Fibroblast of pulmonary artery (primary cell): ENCODE measurements around the gene ZNF669.

Experiments
- DNase-seq: peaks from one replicate; pipeline ENCODE4 v3.0.0-alpha.2; 2010; ENCODE audit warnings: low read depth
- H3K4me3 ChIP-seq: replicated peaks from 2 replicates; pipeline ENCODE4 v1.5.1; 2011; ENCODE audit warnings: low read depth, mild to moderate bottlenecking, control low read depth, low read length, moderate library complexity
- TF ChIP-seq, protein P1 (sequence below): IDR thresholded peaks from 2 replicates; pipeline ENCODE4 v1.5.1; 2011; ENCODE audit warnings: mild to moderate bottlenecking, control low read depth, low read length, inconsistent platforms; ENCODE audit errors: missing control alignments

ZNF669 gene

DNA sequence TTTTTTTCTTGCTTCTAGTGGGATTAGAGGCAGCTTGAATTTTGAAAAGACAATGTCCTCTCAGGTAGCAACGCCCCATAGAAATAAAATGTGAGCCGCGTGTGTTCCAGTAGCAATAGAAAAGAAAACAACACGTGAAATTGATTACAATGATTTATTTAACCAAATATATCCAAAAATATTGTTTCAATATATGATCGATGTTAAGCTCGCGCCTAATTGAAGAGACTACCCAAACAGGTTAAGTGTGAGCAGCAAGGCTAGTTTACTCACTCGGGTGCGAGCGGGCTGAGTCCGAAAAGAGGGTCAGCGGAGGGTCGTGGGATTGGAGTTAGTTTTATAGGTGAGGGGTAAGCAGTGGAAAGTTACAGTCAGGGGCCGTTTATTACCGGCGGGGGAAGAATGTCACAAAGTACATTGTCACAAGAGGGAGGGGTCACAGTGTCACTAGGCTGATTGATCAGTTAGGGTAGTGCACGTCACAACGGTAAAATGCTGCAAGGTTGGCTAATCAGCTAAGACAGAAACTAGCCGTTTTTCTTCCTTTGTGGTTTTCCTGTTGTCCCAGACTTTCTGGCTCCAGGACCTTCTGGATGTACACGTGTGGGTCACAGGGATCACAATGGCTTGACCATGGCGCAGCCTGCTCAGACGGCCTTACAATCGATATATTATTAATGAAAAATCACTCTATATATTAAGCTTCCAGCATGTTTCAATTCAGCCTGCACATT lies 24.8 kb downstream of the ZNF669 start:
- TF ChIP-seq, protein P1, sequence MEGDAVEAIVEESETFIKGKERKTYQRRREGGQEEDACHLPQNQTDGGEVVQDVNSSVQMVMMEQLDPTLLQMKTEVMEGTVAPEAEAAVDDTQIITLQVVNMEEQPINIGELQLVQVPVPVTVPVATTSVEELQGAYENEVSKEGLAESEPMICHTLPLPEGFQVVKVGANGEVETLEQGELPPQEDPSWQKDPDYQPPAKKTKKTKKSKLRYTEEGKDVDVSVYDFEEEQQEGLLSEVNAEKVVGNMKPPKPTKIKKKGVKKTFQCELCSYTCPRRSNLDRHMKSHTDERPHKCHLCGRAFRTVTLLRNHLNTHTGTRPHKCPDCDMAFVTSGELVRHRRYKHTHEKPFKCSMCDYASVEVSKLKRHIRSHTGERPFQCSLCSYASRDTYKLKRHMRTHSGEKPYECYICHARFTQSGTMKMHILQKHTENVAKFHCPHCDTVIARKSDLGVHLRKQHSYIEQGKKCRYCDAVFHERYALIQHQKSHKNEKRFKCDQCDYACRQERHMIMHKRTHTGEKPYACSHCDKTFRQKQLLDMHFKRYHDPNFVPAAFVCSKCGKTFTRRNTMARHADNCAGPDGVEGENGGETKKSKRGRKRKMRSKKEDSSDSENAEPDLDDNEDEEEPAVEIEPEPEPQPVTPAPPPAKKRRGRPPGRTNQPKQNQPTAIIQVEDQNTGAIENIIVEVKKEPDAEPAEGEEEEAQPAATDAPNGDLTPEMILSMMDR: no peak
- no peak for DNase-seq
- H3K4me3 ChIP-seq: peak overlapping the region; percentile 95

DNA sequence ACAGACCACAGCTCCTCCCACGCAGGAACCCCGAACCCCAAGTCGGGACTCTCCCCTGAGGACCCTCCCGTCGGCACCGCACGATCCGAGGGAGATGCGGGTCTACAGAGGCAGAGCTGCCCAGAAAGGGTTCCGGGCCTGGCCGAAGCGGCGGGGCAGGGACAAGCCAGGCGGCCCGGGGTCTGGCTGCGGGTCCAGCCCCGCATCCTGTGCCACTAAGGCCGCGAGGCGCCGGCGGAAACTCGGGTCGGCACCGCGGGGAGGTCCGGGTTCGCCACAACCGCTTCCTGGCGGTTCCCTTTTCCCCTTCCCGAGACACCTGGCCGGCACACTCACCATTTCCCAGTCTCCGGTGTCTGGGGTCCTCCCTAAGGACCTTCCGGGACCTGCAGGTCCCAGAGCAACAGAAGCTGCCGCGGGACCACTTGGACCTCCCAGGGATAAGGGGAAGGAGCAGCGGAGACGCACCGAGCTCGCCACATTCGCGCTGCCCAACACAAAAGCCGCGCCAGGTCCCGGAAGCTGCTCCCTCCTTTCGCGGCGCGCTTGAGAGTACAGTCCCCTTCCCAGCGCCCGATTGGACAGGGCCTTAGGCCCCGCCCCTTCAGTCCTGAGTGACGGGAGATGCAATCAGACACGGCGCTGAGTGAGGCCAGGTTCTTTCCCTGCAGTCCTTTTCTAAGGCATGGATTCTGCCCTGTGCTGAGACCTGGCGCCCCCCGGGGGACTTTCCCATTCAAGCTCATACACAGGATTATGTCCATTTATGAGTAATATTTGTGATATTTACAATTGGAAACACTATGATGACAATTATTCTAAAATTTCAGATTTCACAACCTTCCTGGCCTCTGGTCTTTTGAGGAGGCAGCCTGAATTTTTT lies 25.7 kb downstream of the ZNF669 start, which contains the start of gene ZNF670:
TSS of gene ZNF670 (minus strand) at position 554 of the 883 bp plus-strand sequence. CDS start at position 339, 215 bp downstream.
- peak; percentile 95 for DNase-seq
- TF ChIP-seq, protein P1: no peak
- peak within 1 kb of the TSS; percentile 95 for H3K4me3 ChIP-seq

DNA sequence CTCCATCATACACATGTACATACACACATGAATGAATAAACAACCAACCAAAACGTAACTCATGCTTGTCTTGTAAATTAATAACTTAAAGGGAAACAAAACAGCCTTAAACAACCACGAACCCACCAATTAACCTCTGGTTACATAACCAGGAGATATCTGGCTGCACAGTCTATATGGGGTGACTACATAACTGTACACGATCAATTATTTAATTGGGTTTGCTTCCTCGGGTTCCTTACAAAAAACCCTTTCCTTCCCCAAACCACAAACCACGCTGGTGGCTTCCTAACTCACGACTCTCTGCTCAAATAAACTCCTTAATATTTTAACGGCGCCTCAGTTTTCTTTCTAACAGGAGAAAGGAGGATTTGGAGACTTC lies 26.3 kb downstream of the ZNF669 start:
- H3K4me3 ChIP-seq: peak overlapping the region; percentile 95
- peak; percentile 10 for DNase-seq
- TF ChIP-seq, protein P1: no peak

DNA sequence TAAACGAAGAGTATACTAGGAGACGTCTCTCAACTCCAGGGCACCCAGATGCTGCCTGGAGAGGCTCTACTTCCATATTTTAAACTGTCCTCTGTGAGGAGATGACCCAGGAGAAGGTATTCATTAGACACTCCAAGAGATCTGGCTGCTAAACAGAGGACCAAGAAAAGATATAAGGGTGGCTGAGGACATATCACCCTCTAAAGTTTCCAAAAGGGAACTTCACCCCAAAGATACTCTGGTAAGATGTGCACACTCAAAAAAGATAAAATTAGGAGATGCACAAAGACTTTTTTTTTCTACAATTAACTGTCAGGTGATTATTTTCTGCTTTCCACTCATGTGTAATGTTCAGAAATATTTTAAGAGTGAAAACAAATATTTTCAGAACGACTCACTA lies 26.9 kb downstream of the ZNF669 start:
- H3K4me3 ChIP-seq: peak overlapping the region; percentile 95
- TF ChIP-seq, protein P1: no peak
- DNase-seq: peak; percentile 17

DNA sequence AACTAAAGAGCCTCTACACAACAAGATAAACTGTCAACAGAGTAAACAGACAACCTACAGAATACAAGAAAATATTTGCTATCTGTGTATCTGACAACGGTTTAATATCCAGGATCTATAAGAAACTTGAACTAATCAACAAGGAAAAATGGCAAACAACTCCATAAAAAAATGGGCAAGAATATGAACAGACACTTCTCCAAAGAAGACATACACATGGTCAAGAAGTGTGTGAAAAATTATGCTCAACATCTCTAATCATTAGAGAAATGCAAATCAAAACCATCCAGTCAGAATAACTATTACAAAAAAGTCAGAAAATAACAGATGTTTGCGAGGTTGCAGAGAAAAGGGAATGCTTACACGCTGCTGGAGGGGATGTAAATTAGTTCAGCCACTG lies 33.5 kb downstream of the ZNF669 start:
- TF ChIP-seq, protein P1: no peak
- no peak overlapping the region for H3K4me3 ChIP-seq
- no peak for DNase-seq

DNA sequence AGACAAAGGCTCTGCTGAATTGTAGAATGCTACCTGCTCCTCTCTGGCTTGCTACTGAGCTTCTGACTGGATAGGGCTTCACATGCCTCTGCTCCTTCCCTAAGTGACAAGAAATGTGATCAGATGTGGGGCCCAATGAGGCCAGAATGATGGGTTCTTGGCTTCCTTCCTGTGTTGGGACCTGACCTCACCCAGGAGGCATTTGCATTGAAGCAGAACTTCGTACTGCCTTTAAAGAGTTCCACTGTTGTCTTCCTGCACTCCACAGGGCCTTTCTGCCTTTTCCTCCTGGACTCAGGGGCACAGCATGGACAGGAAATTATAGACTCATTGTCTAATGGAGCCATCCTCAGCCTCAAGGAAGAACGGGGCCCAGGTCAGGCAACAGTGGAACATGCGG lies 39.9 kb downstream of the ZNF669 start:
- TF ChIP-seq, protein P1: no peak
- no peak overlapping the region for H3K4me3 ChIP-seq
- no peak for DNase-seq
